Adrenal gland (tissue), 5 donors: ENCODE results near the gene INPP5A.

Experiments used
- CTCF ChIP-seq, 6 experiments: fragments of 450-650 bp in 4 of 6; fragments of 200-600 bp in 2 of 6; sonication (generic) in 1 of 6; IDR thresholded peaks; 1 replicate in 5 of 6; 2 replicates in 1 of 6; pipeline versions ENCODE4 v1.5.1 to v1.8.0; 2016 to 2021; ENCODE audit warnings: antibody characterized with exemption in 6 of 6, mild to moderate bottlenecking in 2 of 6, moderate library complexity in 1 of 6
- POLR2A ChIP-seq, 2 donors: fragments of 450-650 bp; IDR thresholded peaks; one replicate each; pipeline ENCODE4 v1.6.1; 2017; ENCODE audit warnings: antibody characterized with exemption in 2 of 2, mild to moderate bottlenecking in 2 of 2, moderate library complexity in 1 of 2
- donor health status: DM: no; HTN: no; CAD: no.

GRCh38 chr10:132679217-132679595, 141.6 kb downstream of the INPP5A start:
- TF ChIP-seq CTCF (IDR thresholded peaks at IDR 0.05) (no peak), POLR2A (IDR thresholded peaks at IDR 0.05) (no peak)
